Activated CD4-positive, alpha-beta T cell treated with anti-CD3 and anti-CD28 coated beads, Interleukin-10, Interleukin-2, amounts not matched to agents 100 ng/mL and 50 ng/mL, durations not matched to agents 16 hours and 8 hours (primary cell): Measurements from ENCODE around the gene PLBD1.

Source experiments
- DNase-seq: peaks from one replicate; pipeline ENCODE4 v3.0.0-alpha.2; 2020

PLBD1 gene

GRCh38 chr12:14563046-14563445 lies 4.6 kb downstream of the PLBD1 start:
- DNase-seq: no peak

DNA sequence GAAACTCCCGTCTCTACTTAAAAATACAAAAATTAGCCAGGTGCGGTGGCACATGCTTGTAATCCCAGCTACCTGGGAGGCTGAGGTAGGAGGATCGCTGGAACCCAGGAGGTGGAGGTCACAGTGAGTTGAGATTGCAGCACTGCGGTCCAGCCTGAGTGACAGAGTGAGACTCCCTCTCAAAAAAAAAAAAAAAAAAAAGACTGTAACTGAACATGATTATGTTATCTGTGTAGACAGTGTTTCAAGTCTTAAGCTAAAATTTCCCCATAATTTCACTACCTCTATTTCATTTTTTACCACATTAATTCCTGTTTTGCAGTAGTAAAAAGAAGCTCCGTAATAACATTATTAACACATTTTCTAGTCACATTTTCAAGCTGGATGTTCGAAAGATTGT lies 5.4 kb downstream of the PLBD1 start:
- no peak for DNase-seq

- DNase-seq: no peak
These were observed 5.9 kb downstream of the PLBD1 start for GRCh38 chr12:14561677-14562238.

DNA sequence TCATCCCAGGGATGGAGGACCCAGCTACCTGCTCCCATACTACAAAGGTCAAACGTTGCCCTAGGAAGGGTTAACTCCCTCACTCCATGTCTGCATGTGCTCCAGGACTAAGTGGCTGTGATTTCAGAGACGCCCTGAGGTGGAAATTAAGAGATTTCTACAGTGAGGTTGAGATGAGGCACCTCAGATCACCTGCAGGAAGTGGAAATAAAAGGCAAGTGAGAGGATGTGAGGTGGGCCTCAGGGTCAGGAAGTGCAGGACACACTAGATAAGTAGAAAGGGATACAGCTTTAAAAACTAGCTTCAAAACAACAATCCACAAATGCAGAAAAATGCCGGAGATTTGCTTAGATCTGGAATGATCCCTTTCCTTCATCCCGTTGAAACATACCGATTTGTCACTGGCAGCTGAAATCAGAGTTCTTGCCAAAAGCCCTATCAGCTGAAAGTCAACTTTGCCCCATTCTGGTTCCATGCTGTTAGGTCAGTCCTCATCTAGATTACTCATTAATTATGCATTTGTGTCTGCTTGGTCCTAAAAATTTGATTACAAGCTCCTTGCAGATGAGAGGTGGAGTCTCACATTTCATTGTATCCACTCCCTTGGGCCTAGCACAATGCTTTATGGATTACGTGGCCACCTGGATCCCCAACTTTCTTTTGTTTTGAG lies 6.6 kb downstream of the PLBD1 start:
- DNase-seq: no peak

GRCh38 chr12:14558473-14558959 lies 9.2 kb downstream of the PLBD1 start:
- no peak for DNase-seq

DNA sequence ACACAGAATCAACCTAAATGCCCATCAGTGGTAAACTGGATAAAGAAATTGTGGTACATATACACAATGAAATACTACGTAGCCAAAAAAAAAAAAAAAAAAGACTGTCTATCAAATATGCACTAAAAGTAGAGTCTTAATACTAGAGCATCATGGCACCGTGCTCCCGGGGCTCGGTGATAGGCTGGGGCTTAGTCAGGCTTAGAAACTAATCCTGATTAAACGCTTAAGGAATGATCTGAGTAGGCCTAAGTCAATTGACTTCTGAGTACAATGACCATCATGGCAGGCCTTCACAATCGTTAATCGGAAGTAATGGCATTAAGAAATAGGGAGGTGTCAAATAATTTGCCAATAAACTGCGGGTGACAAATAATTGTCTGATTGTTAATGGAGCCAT lies 9.7 kb downstream of the PLBD1 start:
- DNase-seq: no peak

DNA sequence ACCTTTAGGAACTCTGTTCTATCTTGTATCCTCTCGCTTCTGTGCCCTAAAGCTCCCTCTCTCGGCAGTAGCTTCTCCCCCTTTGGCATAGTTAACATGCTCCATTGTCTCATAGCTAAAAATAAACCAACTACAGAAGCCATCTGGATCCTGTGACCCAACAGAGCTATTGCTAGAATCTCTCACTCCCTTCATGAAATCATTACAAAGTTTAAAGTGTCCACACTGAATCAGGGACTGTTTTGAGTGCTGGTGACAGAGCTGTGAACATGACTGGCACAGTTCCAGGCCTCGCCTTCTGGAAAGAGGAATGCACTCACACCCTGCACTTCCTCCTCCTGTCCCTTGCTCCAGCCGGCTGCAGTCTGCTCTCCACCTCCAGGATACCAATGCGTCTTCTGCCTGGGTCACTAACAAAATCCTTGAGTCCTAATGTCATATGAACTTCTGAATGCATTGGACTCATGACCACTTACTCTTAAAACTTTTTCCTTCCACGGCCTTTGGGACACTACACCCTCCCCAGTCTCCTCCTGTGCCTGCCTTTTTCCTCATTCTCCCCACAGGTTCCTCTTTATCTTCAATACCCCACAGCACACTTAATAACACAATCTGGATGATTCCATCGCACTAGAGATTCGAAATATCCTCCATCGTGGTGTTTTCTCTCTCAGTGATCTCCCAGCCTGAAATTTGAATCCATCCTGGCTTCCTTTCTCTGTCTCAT lies 13.2 kb downstream of the PLBD1 start:
- DNase-seq: no peak

DNA sequence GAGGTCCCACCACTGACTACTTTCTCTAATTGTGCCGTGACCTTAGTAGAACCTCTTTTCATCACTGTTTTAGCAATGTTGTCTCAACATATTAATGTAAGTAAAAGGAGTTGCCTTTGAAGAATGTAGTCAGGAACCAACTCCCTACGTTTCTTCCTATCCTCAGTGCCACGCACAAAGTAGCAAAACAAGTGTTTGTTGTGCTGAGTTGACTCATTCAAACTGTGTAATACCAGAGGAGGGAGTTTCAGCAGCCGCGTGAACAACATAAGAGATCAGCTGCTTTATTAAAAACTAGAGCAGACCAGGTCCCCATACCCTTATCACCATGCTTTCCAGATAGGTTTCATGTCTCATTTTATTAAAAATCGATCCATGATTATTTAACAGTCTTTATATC lies 19.1 kb downstream of the PLBD1 start:
- no peak for DNase-seq

- DNase-seq: no peak
These were observed 20.1 kb downstream of the PLBD1 start for GRCh38 chr12:14547571-14547970.

DNA sequence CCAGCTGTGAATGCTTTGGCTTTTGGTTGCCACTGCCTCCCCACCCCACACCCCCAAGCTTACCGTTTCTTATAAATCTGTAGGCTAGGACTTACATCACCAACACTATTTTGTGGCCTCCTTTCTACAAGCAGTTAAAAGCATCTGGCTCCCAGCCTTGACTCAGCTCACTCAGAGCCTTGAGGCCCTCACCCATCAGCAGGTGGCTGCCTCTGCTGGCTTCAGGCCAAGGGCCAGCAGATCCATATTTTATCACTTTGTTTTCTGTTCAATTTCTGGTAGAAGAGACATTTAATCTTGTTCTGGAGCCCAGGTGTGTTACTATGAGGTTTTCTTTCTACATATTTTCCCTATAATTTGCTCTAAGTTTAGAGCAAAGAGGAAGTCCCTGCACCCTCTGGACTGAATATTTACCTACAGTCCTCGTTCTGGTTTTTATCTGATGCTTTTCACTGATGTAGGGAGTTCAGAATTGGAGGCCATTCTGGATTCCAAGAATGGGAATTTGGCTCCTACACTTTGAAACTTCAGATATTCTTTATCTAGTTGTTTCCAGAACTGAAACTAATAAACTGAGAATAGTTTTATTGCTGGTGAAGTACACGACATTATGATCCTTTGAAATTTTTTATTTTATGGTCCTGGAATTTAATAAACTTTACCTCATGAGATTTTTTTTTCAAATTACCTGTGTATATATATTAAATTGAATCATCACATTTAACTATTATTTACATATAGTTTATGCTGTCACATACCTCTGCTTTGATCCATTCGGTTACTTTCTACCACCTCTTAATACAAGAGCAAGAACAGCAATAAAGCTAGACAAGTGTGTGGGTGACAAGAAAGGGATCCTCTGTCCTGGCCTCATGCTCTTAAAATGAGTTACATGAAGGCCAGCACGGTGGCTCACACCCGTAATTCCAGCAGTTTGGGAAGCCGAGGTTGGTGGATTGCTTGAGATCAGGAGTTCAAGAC lies 22.2 kb downstream of the PLBD1 start:
- no peak for DNase-seq

DNA sequence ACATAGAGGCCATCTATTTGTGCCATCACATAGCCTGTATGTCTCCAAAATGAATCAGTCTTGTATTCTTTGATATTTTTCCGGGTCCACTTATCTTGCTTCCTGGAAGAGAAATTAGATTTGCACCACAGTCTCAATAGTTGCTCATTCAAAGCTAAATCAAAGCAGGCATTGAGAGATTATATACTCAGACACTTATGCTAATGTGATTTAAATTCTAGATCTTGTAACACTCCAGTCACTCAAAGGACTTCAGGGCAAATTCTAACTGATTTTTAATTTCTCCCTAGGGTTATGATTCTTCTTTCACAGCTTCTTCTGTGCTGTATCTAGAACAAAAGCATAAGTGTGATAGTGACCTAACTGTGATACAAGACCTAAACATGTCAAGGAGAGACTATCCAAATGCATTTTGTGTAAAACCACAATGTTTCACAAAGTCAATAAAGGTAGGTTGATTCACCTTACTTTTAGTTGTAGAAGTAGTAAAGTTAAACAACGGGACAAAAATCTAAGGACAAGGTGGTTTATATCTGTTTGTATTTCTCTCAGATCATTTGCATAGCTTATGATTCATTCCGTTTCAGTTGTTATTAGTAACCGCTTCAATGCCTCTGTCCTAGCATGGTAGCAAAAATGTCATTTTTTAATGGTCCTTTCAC lies 26.8 kb downstream of the PLBD1 start:
- no peak for DNase-seq

DNA sequence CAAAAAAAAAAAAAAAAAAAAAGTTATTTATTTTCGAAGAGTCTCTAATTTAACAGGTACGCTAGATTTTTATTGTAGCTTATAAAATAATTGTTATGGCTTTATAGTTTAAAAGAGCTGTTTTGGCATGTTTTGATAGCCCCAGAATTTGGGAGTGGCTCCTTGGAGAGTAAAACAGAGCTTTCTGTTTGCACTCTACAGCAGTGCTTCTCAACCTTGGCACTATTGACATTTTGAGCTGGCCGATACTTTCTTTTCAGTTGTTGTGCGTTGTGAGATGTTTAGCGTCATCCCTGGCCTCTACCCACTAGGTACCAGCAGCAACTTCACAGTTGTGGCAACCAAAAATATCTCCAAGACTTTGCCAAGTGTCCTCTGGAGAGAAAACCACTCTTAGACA lies 30.6 kb downstream of the PLBD1 start:
- no peak for DNase-seq

DNA sequence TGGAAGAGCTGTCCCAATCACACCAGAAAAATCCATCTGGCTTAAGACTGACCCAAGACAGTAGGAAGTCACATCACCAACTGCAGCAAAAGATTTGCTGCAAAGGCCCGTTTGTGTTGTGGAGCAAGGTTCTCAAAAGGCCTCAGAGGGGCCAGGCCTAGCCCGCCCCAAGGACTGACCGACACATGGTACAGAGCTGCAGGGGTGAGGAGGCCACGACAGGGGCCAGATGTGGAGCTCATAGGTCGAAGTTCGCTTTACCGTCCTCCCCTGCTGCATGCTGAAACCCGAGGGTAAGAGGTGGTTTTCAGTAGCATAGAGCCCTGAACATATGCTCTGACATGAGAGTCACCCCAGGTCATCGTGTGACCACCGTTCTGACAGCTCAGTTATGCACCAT lies 35.5 kb downstream of the PLBD1 start:
- no peak for DNase-seq

DNA sequence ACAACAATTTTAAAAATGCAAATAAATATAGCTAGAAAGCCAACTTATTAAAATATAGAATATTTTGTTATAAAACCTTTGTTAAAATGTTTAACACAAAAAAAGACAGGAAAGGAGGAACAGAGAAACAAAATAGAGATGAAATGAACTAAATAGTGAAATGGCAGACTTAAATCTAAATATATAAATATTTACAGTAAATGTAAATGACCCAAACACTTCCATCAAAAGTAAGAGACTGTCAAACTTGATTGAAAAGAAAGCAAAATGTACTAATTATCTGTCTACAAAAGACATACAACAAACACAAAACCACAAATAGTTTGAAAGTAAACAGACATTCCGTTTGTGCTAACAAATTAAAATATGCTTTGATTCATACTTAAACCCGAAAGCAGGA lies 41.7 kb downstream of the PLBD1 start:
- DNase-seq: no peak

DNA sequence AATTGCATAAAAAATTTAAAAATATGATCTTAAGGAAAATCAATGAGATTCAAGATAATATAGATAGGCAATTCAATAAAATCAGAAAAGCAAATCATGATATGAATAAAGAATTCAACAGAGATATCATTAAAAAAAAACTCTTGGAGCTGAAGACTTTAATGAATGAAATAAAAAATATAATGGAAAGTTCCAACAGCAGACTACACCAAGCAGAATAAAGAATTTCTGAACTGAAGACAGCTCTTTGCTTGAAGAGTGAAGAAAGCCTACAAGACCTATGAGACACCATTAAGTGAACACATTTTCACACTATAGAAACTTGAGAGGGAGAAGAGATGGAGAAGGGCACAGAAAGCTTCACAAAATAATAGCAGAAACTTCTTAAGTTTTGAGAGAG lies 45.9 kb downstream of the PLBD1 start:
- DNase-seq: no peak

GRCh38 chr12:14514946-14515345 lies 52.7 kb downstream of the PLBD1 start:
- DNase-seq: no peak

DNA sequence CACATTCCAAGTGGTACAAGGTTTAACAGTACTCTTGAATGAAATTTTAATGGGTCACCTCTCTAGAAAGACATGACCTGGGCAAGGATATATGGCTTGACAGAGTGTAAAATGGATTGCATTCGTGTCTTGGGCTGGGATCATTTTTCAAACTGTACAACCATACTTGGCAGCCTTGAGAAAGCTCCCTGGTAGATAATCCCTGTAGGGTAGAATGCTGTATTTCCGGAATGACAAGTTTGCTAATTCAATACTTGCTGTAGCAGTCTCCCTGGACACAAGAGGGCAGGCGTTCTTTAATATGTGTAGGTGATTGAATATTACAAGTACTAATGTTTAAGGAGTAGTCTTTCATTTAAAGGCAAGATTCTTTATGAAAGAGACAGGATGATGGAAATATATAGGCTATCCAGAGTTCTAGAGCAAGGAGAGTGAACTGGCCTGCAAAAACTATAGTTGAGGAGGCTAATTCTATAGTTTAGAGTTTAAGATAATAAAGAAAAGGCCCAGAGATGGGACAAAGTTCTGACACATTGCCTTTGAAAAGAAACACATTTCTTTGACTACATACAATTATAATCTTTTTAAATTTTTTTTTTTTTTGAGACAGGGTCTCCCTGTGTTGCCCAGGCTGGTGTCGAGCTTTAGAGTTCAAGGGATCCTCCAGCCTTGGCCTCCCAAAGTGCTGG lies 53.4 kb downstream of the PLBD1 start:
- DNase-seq: no peak

DNA sequence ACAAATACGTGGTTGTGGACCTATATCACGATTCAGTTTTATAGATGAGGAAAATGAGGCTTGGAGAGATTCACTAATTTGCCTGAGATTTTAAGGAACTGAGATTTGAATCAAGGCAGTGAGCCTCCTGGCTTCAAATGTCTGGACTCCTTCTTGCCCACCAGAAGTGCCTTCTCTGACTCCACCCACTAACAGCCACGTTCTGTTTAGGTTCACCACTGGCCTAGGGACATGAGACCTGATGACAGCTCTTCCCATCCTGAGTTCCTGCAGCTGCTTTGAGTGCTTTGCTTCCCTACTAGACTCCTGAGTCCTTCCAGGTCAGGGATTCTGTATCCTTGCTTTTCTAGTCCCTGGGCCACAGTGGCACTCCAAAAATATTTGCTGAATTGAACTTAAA lies 57.1 kb downstream of the PLBD1 start:
- DNase-seq: no peak

DNA sequence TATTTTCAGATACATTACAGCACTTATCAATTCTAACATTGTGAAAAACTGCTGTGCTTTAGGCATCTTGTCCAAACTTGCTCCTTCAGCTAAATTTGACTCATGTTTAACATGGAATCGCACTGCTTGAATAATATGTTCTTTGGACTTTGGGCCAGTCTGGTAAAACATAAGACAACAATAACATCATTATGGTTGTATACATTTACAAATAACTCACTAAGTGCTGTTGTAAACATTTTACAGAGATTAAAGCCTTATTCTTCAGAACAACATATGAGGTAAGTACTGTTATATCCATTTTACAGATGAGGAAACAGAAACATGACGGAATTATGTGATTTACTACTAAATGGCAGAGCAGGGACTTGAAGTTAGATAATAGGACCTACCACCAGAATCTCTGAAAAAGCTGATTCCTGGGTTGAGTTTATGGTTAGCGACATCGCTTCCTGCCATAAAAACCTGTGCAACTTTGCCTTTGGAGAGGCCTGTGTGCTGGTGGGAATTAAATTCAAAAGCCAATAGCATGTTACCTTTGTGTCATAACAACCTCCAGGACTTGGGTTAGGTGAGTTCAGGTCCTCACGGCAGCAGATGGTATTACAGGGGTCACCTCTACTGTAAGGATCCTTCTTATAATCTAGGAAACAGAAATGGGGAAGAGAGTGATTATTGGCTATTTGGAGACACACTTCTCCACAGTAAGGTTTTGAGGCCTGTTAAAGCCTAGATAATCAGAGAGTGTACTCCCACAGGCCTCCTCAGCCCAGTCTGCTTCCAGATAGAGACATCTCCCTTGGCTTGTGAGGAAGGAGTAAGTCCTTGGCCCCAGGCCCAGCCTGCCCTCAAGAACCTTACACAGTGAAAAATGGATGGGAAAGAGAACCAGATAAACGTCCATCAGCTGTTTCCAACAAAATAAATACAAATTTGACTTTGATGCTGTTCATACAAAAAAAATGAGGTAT lies 61.8 kb downstream of the PLBD1 start:
- DNase-seq: no peak

DNA sequence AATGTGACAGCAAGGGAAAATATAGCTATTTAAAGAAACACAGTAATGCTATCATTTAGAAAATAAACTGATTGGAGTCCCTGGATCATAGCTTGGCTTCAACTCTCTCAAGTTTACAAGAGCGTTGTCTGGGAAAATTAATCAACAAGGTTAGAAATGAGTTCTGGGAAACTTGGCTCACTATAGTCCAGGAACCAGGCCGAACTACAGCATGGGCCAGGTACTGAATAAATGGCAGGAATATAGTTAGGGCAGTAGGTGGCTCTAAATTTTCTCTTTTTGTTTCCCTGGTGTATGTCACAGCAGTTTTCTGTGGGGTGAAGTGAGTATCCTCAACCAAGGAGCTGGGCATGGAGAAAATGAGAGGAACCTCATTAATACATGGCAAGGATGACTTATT lies 72.4 kb downstream of the PLBD1 start:
- DNase-seq: no peak

DNA sequence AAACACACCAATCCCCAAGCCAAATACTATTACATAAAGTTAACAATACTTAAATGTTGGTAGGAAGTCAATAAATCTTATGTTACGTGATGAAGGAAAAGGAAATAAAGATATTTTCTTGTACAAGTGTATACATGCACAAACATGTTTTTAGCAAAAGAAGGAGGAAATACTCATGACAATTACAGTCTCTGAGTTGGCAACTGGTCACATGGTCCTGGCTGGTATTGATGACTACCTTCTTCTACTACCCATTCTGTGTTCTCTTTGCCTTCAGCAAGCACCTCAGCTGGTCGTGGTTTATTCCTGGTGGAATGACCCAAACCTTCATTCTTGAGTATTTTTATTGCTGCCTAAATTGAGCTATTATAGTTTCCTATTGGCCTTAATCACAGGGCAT lies 84.8 kb downstream of the PLBD1 start:
- DNase-seq: no peak
